HG03457 (cell line): ENCODE measurements around the gene CCDC73.
A peak's percentile ranks its signal among the peaks of the same experiment; 100 is the strongest.
"Not testable (repeated sequence)": the region's sequence is repeated elsewhere in the genome, so short reads cannot be mapped to it uniquely, and the experiment has no call there.

Experiments
- ATAC-seq: cut with Tn5 transposase; IDR thresholded peaks from one replicate; pipeline ENCODE4 v1.9.1; 2021; ENCODE audit warnings: moderate number of reproducible peaks; ENCODE audit not compliant: unreplicated experiment

The CCDC73 gene

GRCh38 chr11:32597921-32598320 lies 196.5 kb downstream of the CCDC73 start:
- no peak for ATAC-seq

GRCh38 chr11:32596114-32596513 lies 198.3 kb downstream of the CCDC73 start:
- ATAC-seq = not testable (repeated sequence)

- ATAC-seq = no peak
Observed at GRCh38 chr11:32594272-32594671, 200.2 kb downstream of the CCDC73 start.

GRCh38 chr11:32586576-32587190 lies 207.8 kb downstream of the CCDC73 start:
- ATAC-seq = no peak

- no peak for ATAC-seq
Observed at GRCh38 chr11:32584921-32585320, 209.5 kb downstream of the CCDC73 start.

- ATAC-seq = peak; percentile 94
Observed at GRCh38 chr11:32583459-32584271, 210.8 kb downstream of the CCDC73 start, which contains the start of gene EIF3M. Gene EIF3M (plus strand): TSS chr11:32583831. CDS start chr11:32583888, 57 bp downstream.

- ATAC-seq = no peak
Observed at GRCh38 chr11:32581556-32581955, 212.9 kb downstream of the CCDC73 start.

GRCh38 chr11:32580967-32581366 lies 213.5 kb downstream of the CCDC73 start:
- ATAC-seq = no peak

- ATAC-seq = no peak
Observed at GRCh38 chr11:32576456-32576855, 218.0 kb downstream of the CCDC73 start.

- no peak for ATAC-seq
Observed at GRCh38 chr11:32575070-32575469, 219.4 kb downstream of the CCDC73 start.

- ATAC-seq = no peak
Observed at GRCh38 chr11:32574421-32574820, 220.0 kb downstream of the CCDC73 start.

- no peak for ATAC-seq
Observed at GRCh38 chr11:32573228-32573627, 221.2 kb downstream of the CCDC73 start.

GRCh38 chr11:32571039-32571438 lies 223.4 kb downstream of the CCDC73 start:
- ATAC-seq = no peak

- no peak for ATAC-seq
Observed at GRCh38 chr11:32569313-32569881, 225.1 kb downstream of the CCDC73 start.

GRCh38 chr11:32567154-32567553 lies 227.3 kb downstream of the CCDC73 start:
- no peak for ATAC-seq

GRCh38 chr11:32566517-32566916 lies 227.9 kb downstream of the CCDC73 start:
- ATAC-seq = no peak

- ATAC-seq = no peak
Observed at GRCh38 chr11:32563600-32563959, 230.9 kb downstream of the CCDC73 start.

GRCh38 chr11:32562839-32563599 lies 231.4 kb downstream of the CCDC73 start:
- no peak for ATAC-seq

GRCh38 chr11:32561835-32562234 lies 232.6 kb downstream of the CCDC73 start:
- ATAC-seq = no peak

GRCh38 chr11:32555895-32556294 lies 238.6 kb downstream of the CCDC73 start:
- no peak for ATAC-seq

GRCh38 chr11:32555091-32555490 lies 239.4 kb downstream of the CCDC73 start:
- no peak for ATAC-seq
